Non-pigmented ciliary epithelial cell (primary cell): ENCODE data around the gene SUMO3.

Source experiments
- DNase-seq: peaks from one replicate; pipeline ENCODE4 v3.0.0-alpha.2; 2010; ENCODE audit warnings: low read depth

Gene SUMO3

GRCh38 chr21:44817914-44818639, at the start of gene SUMO3:
TSS of gene SUMO3 (minus strand) at chr21:44818062. CDS start at chr21:44817968, 94 bp downstream.
- DNase-seq, result no peak

- DNase-seq, result no peak
Measured at GRCh38 chr21:44867464-44867863, 49.6 kb upstream of the SUMO3 start.

GRCh38 chr21:44866780-44867179, 48.9 kb upstream of the SUMO3 start:
- no peak for DNase-seq

DNA sequence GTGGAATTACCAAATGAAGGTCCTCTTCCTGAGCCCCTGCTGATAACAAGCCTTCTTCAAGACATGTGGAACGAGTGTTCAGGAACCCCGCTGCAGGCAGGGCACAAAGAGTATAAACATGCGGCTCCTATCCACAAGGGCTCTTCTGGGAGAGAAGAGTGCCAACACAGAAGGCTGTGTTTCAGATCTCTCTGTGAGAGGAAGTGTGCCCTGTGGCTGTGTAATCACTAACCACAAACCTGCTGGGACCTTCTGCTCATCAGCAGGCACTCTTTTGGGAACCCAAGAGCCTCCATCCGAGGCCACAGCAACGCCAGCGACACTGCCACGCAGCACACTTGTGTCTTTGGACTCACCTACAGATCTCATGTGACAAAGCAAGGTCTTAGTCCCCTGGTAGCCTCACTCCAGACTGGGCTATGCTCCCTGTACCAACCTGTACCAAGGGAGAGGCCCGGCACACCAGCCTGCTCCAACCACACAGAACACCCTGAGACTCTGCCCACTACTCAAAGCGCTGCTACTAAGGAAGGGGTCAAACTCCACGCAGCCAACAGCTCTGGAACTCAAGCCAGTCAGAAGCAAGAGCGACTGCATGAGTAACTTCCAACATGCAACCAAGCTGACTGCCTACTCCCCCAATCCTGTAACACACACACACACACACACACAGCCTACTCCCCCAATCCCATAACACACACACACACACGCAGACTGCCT, 47.9 kb upstream of the SUMO3 start:
- DNase-seq, result no peak

- DNase-seq, result no peak
Measured at GRCh38 chr21:44862869-44863685, 45.2 kb upstream of the SUMO3 start.

DNA sequence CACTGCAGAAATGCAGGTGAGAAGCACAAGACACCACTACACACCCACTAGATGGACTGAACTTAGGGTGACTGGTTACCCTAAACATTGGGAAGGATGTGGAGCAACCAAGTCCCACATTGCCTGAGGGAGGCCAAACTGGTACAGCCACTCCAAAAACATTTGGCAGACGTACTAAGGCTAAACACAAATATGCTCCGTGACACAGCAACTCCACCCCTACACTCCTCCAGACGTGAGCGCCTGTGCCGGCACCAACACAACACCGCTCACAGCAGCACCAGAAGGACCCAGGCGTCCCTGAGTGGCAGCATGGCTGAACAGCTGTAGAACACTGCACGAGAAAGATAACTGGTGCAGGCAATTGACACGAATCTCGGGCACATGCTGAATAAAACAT, 40.9 kb upstream of the SUMO3 start:
- DNase-seq, result no peak

DNA sequence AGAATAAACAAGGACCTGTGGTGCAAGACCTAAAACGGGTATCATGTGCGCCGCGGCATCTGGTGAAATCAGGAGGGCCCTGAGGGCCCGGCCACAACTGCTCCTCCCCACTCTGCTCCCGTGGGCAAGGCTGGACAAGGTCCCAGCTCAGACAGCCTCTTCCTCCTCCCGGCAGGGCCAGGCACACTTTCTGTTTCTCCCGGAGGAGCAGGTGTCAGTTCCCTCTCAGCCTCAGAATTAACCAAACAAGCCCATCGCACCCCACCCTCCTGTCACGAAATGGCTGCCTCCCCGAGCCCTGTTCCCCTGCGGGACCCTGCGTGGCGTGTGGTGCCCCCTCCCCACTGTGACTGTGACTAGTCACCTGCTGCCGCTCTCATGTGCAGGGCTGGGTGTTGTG, 40.4 kb upstream of the SUMO3 start:
- no peak for DNase-seq

GRCh38 chr21:44857127-44857892, 39.4 kb upstream of the SUMO3 start:
- no peak for DNase-seq

DNA sequence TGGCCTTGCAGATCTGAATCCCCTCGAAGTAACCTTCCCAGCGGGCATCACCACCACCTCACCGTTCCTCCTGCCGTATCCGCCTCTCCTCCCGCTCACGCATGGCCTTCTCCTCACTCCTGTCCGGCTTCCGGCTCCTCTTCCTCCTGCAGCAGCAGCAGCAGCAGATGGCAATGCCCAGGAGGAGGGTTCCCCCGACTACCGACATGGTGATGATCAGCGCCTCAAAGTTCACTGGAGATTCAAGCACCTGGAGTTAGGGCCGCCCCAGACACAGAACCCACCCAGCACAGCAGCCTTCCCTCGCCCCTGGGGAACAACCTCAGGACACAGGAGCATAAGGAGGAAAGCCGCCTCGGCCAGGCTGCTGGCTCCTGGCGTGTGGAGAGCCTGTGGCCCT, 38.3 kb upstream of the SUMO3 start:
- no peak for DNase-seq

- no peak for DNase-seq
Measured at GRCh38 chr21:44855572-44855971, 37.7 kb upstream of the SUMO3 start.

DNA sequence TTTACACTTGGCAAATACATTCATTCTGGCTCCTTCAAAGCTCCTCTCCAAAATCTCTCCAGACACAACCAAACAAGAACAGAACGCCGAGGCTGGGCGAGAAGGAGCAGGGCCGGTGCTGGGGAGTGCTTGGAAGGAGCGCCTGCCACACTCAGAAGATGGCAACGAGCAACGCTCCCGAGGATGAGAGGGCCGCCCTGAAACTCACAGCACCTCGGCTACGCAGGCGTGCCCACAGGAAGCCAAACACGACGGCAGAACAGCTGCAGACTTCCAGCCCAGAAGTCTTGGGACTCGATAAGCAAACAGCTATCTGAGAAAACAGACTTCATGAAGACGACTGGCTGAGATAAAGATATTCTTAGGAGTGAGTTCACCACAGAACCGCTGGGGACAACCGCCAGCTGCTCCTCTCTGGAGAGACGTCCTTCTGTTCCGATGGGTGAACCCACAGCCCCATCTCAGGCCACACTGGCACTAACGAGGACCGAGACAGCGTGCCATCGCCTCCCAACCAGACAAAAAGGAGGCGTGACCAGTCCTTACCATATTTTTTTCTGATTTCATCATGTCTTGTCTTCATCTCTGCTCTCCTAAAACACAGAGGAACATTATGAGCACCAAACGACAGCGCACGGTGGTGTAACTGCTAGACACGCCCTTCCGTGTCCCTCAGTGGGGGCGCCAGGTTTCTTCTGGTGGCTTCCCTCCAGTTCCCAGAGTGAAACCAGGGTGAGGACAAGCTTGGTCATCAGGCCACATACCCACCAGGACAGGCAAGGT, 37.0 kb upstream of the SUMO3 start:
- no peak for DNase-seq

- no peak for DNase-seq
Measured at GRCh38 chr21:44854391-44854663, 36.5 kb upstream of the SUMO3 start.

DNA sequence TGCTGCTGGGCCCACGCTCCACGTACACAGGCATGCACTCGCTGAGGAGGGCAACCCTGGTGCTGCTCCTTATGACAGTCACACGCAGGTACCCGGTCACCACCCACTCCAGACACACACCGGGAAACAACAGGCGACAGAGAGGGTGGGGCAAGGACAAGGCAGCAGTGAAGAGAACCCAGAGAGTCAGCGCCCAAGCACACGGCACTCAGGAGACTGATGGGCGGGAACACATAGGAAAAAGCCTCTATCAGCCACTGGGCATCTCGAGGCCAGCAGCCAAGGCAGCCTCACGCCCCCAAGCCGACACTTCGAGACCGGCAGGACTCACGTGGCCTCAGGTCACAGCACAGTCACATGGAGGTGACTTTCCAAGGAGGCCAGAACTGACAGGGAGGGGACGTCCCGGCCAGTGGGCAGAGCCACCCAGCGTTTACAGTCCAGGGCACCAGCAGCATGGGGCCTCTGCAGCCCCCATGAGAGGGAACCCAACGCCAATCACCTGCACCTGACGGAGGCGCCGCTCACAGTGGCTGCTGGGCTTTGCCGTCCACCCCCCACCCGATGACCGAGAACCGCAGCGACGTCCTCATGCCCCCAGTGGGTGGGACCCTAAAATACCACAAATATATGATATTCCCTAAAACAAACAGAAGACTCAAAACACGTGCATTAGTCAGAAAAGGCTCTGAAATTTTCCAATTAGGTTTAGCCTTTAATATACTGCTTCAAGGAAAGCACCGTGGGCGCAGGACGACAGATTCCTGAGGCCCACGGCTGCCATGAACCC, 35.9 kb upstream of the SUMO3 start:
- no peak for DNase-seq

GRCh38 chr21:44850905-44851657, 33.2 kb upstream of the SUMO3 start:
- no peak for DNase-seq

- DNase-seq, result no peak
Measured at GRCh38 chr21:44850208-44850800, 32.4 kb upstream of the SUMO3 start.

DNA sequence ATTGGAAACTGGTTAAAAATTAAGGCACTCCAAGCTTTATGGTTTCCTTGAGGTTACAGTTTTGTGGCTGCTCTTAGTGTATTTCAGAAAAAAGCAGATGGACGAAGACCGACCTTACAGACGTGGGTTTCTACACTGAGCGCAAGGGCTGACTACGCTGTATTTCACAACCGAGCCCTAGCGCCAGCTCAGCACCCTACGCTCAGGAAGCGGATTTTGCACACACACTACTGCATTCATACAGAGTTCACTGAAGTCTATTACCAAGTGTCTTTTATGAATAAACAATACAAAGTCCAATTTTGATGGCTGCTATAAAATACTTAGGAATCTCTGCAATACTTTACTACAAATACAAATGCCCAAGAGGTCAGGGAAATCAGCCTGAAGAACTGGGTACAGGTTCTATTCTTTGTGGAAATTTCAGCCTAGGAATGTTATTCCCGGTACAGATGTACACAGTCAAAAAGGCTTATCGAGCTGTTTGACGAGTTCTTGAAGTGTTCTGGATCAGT, 31.8 kb upstream of the SUMO3 start:
- no peak for DNase-seq

GRCh38 chr21:44848821-44849521, 31.1 kb upstream of the SUMO3 start:
- DNase-seq, result no peak

GRCh38 chr21:44847261-44848056, 29.6 kb upstream of the SUMO3 start:
- no peak for DNase-seq
